ENCODE data around the gene DCAF6. TPM values are rescaled to one million over a fixed set of nuclear protein-coding genes. Genes with fewer than 3 reads are reported as not detected.

Gene DCAF6
- total and polyA plus RNA-seq, 8 donors, result 39.7 to 62.7 (median 55.0) TPM

DNA sequence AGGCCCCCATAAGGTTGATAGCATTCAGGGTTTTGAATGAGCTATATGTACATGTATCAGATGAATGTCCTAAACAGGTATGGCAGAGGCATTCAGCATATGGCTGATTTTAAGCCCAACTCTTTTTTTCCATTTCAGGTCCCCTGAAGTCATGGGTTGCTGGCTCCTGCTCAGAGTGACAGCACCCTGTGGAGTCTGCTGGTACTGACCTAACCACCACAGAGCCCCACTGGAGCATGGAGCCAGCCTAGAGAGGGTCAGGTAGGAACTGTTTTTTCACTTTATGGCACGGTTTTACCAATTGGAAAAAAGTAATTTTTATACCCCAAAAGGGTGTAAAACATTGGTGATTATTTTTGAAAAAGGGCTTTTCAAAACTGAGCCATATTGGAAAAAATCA is 82.9 kb downstream of the DCAF6 start:
- Histone ChIP-seq H3K27me3 (no peaks in the 10 kb centered on the region), H3K27ac (no peak overlapping the region), H3K9me3 (no peaks in the 10 kb centered on the region), H3K36me3 (peaks cover 0 to 61% of the 10 kb centered on the region in 2 donors), H3K4me3 (no peak overlapping the region), H3K4me1 (no peaks in the 10 kb centered on the region)
- ATAC-seq, result no peak
- TF ChIP-seq CTCF (IDR thresholded peaks at IDR 0.05), result no peak
- DNase-seq, result no peak
- intact Hi-C loops (cut with DNase I), result no loop called here

DNA sequence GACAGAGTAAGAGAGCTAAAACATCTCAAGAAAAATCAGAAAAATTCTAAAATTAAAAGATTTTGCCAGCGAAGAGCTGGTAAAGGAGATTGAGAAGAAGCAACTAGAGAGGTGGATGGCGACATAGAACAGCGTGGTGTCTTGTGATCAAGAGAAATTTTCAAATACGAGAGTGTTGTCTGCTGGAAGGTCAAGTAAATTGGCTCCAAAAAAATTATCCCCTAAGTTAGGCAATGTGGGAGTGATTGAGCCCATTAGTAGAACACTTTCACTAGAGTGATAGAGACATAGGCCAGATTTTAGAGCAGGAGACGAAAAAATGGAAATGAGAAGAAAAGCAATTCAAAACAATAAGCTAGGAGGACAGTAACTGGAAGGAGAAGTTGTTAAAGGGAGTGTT is 94.7 kb downstream of the DCAF6 start:
- Histone ChIP-seq H3K4me3 (no peak overlapping the region), H3K36me3 (peaks cover 0 to 5% of the 10 kb centered on the region in 2 donors), H3K27ac (no peak overlapping the region), H3K9me3 (no peaks in the 10 kb centered on the region), H3K27me3 (no peaks in the 10 kb centered on the region), H3K4me1 (no peaks in the 10 kb centered on the region)
- DNase-seq, result peak in 2 of 4 donors; percentile 42 to 44
- intact Hi-C loops (cut with DNase I), result no loop called here
- TF ChIP-seq CTCF (IDR thresholded peaks at IDR 0.05), result no peak
- no peak for ATAC-seq

DNA sequence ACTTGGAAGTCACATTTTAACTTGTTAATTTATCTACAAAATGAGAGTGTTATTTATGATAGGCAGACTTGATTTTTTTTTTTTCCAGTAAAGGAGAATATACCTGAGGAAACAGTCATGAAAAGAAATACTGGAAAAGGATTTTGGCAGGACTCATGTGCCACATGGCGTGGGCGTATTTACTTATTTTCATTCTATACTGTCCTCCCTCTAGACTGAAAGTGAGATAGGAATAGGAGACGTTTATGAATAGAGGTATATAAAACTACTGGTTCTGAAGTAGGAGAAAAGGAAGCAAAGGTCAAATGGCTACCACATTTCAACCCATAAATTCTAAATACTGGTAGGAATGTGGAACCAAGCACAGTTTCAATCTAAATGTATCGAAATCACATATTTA is 95.1 kb downstream of the DCAF6 start:
- intact Hi-C loops (cut with DNase I), result no loop called here
- Histone ChIP-seq H3K9me3 (no peaks in the 10 kb centered on the region), H3K27me3 (no peaks in the 10 kb centered on the region), H3K36me3 (peaks cover 0 to 3% of the 10 kb centered on the region in 2 donors), H3K27ac (no peak overlapping the region), H3K4me3 (no peak overlapping the region), H3K4me1 (no peaks in the 10 kb centered on the region)
- DNase-seq (no peak), ATAC-seq (no peak)
- TF ChIP-seq CTCF (IDR thresholded peaks at IDR 0.05), result no peak

- DNase-seq, result no peak
- intact Hi-C loops (cut with DNase I), result no loop called here
- H3K27ac ChIP-seq, result no peak overlapping the region
- no peak for ATAC-seq
- H3K4me1 ChIP-seq, result no peaks in the 10 kb centered on the region
- no peak overlapping the region for H3K4me3 ChIP-seq
- H3K9me3 ChIP-seq, result no peaks in the 10 kb centered on the region
- H3K36me3 ChIP-seq, result no peaks in the 10 kb centered on the region
- no peaks in the 10 kb centered on the region for H3K27me3 ChIP-seq
- TF ChIP-seq CTCF (IDR thresholded peaks at IDR 0.05), result no peak
Observed at GRCh38 chr1:168032029-168032428, 95.5 kb downstream of the DCAF6 start.

DNA sequence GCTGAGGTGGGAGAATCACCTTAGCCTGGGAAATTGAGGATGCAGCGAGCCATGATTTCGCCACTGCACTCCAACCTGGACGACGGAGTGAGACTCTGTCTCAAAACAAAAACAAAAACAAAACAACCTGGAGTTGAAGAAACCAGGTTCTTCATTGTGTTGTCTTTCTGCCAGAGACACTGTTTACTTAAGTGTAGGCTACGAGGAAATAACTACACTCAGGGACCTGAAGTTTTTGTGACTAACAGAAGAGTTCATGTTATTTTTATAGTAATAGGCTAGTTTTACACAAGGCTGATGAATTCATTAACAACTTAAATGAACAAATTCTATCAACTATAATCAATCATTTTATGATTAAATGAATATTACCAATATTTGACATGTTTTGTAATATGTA is 98.9 kb downstream of the DCAF6 start:
- H3K4me1 ChIP-seq, result no peaks in the 10 kb centered on the region
- peak; percentile 49 for ATAC-seq
- H3K27me3 ChIP-seq, result no peaks in the 10 kb centered on the region
- H3K9me3 ChIP-seq, result no peaks in the 10 kb centered on the region
- intact Hi-C loops (cut with DNase I), result no loop called here
- no peak for TF ChIP-seq CTCF (IDR thresholded peaks at IDR 0.05)
- H3K4me3 ChIP-seq, result no peak overlapping the region
- H3K36me3 ChIP-seq, result no peaks in the 10 kb centered on the region
- DNase-seq, result no peak
- no peak overlapping the region for H3K27ac ChIP-seq
